Activated CD4-positive, alpha-beta T cell treated with anti-CD3 and anti-CD28 coated beads, Interleukin-2, amount 50 U/mL, for 4 hours (primary cell): ENCODE measurements around the gene PRR22.
A peak's percentile ranks its signal among the peaks of the same experiment; 100 is the strongest.

Experiments
- DNase-seq, 2 experiments: peaks; one replicate each; pipeline ENCODE4 v3.0.0-alpha.2; 2020

PRR22 gene

DNA sequence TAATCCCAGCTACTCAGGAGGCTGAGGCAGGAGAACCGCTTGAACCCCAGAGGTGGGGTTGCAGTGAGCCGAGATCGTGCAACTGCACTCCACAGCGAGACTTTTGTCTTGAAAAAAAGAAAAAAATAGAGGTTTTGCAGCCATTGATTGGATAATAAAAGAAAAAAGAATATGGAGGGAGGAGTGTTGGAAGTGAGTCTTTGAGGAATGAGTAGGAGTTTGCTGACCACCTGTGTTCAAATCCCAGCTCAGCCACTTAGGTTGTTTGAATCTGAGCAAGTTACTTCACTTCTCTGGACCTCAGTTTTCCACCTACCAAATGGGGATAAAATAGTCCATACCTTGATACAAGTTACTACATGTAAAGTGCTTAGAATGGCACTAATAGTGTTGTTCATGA lies 26.6 kb upstream of the PRR22 start:
- no peak for DNase-seq

DNA sequence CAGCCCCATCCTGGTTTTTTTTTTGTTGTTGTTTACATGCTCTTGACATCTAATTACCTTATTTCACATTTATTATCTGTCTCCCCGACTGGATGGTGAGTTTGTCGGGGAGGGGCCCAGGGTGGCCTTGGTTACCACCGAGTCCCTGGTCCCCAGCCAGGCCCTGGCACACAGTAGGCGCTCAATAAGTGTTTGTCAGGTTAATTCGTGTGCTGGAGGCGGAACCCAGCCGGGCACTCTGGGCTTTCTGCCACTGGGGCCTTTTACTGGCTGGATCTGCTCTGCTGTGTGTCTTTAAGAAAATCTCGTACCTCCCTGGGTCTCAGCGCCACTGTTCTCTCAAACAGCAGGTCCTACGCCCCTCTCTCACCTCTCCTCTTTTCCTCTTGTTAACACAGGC lies 24.9 kb upstream of the PRR22 start:
- DNase-seq, result no peak

DNA sequence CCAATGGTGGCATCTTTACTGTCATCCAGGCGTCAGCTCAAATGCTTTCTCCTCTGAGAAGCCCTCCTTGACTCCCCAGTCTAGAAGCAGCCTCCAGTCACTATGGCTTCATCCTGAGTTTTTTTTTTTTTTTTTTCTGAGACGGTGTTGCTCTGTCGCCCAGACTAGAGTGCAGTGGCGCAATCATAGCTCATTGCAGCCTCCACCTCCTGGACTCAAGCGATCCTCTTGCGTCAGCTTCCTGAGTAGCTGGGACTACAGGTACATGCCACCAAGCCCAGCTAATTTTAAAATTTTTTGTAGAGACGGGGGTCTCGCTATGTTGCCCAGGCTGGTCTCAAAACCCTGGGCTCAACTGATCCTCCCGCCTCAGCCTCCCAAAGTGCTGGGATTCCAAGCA lies 24.5 kb upstream of the PRR22 start:
- DNase-seq, result no peak

DNA sequence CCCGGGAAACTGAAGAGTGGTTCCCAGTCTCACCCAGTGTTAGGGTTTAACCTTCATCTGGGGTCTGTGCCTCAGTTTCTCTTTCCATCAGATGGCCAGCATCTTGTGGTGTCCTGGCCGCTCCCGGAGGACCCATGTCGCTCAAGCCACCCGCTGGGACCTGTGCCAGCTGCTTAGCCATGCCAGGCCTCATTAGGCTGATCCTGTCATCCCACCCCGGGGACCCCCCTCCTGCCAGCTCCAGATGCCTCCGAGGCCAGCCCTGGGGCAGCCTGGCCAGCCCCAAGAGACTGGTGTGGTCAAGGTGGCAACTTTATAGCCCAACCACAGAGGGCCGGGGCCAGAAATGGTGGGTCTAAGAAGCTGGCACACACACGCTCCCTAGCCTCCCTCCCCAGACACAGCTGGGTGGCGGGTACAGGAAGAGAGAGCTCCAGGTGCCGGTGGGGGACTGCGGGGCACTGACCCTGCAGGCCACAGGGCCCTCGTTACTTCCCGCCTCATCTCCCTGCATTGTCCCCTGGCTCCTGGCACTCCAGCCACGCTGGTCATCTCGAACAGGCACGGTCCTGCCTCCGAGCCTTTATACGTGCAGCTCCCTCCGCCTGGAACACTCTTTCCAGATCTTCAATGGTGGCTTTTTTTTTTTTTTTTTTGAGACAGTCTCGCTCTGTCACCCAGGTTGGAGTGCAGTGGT lies 23.7 kb upstream of the PRR22 start:
- no peak for DNase-seq

DNA sequence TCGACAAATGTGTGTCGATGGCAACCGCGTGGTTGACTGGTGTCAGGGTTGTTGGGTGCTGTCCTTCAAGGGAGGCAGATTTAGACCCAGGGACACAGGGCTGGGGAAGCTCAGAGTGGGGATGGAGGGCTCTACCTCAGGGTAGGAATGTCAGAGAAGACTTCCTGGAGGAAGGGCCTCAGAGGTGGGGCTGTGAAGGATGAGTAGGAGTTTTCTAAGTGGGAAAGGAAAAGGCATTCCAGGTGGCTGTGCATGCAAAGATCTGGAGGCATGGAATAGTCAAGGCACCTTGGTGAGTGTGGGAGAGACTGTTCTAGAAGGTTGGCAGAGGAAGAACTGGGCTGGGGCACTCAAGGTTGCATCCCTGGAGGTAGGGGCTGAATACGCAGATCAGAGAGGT lies 22.4 kb upstream of the PRR22 start:
- DNase-seq, result no peak

DNA sequence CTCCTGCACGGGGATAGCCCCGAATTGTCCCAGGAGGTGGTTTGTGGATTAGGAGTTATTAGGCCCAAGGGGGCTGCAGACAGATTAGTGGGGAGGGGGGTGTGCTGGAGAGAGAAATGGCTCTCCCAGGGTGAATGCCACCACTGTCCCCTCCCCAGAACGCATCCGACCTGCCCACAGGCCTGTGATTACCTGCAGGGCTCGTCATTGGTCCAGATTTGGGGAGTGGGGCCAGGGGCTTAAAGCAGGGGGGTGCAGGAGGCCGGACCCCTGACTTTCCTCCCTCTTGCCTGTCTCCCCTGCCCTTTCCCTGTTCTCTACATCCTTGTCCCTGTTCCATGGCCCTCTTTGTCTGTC lies 21.6 kb upstream of the PRR22 start:
- DNase-seq, result no peak

DNA sequence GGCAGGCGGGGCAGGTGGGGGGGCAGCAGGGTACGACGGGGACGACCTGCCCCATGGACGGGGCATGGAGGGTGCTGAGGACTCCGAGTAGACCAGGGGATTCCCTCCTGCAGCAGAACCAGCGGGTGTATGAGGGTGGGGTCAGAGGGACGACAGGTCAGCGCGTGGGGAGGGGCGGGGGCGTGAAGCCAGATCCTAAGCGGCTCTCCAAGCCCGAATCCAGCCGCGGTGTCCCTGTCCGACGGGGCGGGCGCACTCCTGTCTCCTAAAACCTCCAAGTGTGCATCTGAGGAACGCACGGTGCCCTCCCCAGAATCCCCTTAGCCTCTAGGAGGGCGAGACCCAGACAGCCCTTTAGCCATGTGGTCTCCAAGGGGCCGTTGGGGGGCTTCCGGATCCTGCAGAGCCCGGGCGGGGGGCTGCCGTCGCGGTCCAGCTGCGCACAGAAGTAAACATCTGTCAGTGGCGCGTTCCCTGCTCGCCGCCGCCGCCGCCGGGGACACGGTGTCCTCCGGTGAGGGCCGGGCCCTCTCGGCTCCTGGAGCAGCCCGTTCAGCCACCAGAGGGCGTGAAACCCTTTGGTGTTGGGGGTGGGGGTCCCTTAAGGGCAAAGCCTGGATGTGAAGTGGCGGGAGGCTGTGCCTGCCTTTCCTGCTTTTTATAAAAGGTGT lies 21.1 kb upstream of the PRR22 start:
- DNase-seq, result peak; percentile 47 to 59

DNA sequence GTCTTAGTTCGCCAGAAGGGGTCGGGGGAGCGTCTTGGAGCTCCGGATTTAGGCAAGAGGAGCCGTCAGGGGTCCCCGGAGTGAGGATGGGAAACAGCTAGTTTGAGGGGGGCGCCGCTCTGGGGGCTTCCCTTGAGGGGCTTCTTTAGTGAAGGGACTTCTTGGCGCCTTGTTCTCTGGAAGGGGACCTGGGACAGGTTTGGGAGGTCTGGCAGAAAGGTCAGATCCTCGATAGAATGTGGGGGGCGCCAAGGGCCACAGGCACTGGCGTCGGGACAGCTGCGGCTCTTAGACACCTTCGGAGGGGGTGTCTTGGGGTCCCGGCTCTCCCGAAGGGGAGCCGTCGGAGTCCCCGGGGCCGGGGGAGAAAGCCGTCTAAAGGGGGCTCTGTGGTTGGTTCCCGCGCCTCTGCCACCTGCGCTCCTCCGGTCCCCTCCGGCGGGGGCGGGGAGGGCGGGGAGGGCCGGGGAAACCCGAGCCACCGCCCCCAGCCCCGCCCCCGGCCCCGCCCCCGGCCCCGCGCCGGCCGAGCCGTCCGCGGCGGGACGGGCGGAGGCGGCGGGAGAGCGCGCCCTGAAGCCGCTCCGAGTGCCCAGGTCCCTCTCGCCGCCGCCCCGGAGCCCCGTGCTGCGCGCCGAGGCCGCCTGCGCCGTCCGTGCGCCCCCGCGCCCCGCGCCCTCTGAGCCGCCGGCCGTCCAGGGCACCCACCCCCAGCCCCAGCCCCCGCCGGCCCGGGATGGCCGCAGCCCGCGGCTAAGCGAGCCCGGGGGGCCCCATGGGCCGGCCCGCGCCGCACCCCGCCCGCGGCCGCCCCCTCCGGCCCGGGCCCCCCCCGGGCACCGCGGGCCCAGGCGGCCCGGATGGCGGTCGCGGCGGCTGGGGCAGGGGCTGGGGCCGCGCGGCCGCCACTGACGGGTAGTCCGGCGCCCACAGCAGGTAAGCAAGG lies 20.2 kb upstream of the PRR22 start, which contains the start of gene NRTN:
Gene NRTN (plus strand): TSS at position 552 of the 946 bp plus-strand sequence. CDS start 19,099 bp downstream, outside the sequence.
- peak; percentile 31 to 54 for DNase-seq

DNA sequence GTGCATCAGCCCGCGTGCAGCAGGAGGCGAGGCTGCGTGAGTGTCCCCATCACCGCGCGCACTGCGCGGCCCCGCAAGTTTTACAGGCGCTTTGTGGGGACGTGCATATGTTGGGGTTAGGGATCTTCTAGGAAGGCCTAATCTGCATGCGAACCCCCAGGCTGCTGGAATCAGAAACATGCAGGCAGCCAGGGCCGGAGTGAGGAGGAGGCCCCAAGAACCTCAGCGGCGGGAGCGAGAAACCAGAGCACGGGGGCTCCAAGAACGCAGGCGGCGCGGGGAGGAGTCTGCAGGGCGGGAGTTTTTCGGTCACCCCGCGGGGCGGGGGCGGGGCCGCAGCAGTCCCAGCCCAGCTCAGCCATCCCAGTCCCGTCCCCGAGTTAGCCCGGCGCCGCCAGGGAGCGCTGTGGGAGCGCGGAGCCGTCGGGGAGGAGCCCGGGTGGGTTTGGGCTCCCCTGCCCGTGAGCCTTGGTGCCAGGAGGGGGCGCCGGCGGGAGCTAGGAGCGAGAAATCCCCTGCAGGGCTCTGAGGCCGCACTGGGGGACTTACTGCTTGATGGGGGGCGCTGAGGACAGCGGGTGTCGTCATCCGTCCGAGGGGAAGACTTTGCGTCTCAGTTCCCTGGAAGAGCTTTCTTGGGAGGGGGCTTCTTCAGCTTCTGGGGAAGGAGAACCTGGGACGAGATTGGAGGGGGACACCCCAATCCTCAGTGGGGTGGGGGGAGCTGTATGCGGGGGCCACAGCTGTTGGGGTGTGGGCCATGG lies 19.4 kb upstream of the PRR22 start:
- peak; percentile 88 to 89 for DNase-seq

DNA sequence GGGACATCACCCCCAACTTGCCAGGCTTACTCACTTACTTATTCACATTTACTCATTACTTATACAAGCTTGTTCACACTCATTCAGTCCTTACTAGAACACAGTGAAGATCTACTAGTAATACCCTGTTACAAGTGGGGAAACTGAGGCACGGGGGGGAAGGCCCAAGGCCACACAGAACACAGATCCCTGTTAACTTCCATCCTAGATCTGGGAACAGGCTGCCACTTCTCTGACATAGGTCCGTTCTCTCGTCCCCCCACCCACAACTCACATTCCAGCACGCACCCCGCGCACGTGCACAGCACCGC lies 18.9 kb upstream of the PRR22 start:
- DNase-seq, result no peak

DNA sequence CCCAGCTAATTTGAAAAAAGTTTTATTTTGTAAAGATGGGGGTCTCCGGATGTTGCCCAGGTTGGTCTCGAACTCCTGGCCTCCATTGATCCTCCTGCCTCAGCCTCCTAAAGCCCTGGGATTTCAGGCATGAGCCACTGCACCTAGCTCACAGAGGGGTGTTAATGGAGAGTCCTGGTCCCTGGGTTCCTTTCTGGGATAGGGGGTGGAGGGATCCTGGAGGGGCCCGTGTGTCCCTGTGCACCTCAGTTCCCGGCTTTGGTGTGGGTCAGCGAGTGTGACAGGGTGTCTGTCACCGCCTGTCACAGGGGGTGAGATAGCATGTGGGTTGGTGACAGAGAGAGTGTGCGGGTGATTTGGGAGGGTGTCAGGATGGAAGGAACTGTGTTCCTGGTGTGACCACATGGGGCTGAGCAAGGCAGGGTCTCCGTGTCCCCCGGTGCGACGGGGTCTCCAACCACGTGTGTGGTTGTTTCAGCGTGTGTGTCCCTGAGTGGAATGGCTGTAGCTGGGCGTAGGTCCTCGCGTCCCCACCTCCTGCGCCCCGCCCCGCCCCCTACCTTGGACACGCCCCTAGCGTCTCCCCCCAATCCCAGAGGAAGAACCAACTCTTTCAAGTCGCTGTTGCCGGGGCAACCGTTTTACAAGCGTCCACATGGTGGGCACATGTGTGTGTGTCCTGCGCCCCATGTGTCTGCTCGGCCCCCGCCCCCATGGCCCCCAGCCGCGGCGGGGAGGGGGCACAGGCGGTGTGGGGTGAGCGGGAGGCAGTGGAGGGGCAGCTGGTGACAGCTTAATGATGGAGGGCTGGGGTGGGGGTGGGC lies 17.5 kb upstream of the PRR22 start:
- no peak for DNase-seq

DNA sequence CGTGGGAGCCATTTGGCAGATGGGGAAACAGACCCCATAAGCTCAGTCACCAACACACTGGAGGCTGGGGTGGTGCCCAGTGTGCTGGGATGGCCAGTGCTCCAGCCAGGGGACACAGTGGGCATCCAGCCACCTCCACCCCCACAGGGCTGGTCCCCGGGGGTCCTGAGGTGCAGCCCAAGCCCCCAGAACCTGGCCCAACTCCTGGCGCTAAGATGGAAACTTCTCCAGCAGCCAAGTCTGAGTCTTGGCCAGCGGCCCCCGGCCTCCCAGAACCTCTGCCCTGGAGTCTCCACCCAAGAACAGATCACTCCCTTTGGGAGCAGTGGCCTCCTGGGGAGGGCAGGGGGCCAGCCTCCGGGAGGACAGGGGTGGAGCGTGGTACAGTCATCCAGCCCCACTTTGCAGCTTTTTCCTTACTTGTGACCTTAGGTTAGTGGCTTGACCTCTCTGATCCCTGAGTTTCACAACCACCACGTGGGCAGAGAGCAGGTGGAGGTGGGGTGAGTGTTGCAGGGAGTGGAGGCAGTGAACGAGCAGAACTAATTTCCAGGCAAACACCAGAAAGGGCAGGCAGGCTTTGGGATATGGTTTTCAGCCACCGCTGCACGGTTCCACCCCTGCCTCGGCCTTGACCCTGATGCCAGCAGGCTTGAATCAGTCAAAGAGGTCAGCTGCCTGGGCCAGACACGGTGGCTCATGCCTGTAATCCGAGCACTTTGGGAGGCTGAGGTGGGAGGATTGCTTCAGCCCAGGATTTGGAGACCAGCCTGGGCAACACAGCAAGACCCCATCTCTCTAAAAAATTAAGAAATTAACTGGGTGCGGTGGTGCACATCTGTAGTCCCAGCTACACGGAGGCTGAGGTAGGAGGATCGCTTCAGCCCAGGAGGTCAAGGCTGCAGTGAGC lies 16.1 kb upstream of the PRR22 start:
- DNase-seq, result no peak

DNA sequence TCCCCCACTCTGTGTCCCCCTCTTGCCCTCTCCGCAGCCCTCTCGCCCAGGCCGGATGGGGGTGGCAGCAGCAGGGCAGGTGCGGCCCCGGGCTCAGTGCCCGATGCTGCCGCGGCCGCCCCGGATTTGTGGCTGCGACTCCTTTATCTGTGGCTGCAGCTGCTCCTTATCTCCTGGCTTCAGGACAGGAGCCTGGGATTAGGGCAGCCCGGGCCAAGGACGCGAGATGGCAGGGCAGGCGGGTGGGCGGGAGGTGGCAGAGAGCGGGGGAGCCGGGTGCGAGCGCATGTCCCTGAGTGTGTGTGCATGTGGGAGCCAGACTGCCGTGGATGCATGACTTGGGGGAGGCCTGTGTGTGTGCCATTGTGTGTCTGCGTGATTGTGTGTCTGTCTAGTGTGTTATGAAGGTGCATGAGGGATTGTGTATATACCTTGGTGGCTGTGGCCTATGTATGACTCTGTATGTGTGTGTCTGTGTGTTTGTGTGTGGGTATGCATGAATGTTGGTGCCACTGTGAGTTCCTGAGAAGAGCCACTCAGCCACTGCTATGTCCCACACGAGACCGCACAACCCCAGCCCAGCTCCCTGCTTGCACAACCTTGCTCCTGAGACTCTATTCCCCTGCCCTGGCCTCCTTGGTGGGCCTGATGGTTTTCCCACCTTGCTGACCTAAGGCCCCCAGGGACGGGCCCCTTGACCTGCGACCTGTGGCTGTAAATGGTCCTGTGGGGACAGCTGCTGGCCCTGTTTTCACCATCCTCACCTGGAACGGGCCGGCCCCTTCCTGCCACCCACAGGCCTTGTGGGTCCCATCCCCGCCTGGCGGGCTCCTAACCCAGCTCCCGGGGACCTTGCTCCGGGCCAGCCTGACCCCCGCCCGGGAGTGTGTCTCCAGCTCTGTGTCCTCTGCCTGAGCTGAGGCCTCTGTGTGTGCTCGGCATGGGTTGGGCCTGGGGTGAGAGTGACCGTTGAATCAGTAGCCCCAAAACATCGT lies 15.0 kb upstream of the PRR22 start:
- DNase-seq, result no peak

DNA sequence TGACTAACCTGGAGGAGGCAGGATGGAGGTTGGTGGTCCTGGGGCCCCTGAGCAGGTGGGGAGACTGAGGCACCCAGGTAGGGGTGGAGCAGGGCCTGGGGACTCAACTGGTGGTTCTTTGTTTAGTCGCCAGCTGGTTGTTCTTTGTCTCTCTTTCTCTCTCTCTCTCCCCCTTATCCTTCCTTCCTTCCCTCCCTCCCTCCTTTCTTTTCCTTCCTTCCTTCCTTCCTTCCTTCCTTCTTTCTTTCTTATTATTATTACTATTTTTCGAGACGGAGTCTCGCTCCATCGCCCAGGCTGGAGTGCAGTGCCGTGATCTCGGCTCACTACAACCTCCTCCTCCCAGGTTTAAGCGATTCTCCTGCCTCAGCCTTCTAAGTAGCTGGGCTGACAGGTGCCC lies 13.7 kb upstream of the PRR22 start:
- no peak for DNase-seq

DNA sequence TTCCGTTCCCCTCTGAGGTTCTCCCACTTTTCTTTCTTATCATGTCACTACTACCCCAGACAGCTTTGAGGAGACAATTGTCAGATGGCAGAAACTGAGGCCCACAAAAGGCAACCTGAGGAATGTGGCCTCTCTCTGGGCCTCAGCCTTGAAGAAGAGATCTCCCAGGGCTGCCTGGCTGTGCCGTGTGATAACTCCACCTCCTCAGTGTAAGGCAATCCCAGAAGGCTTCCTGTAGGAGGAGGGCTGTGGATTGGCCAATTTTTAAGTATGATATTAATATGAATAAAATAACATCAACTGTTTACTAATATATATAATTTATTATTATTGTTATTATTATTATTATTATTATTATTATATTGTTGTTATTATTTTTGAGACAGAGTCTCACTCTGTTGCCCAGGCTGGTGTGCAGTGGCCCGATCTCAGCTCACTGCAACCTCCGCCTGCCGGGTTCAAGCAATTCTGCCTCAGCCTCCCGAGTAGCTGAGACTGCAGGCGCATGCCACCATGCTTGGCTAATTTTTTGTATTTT lies 10.9 kb upstream of the PRR22 start:
- no peak for DNase-seq

DNA sequence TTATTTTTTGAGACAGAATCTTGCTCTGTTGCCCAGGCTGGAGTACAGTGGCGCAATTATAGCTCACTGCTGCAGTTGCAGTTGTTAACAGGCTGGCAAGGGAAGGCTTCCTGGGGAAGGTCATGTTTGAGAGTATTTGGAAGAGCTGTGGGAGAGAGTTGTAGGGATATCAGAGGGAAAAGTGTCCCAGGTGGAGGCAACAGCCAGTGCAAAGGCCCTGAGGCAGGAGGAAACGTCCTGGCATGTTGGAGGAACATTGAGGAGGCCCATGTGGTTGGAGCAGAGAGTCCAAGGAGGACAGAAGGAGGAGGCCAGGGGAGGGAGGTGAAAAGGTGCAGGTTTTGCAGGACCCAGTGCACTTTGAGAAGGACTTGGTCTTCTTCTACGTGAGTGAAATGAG lies 8.6 kb upstream of the PRR22 start:
- no peak for DNase-seq

DNA sequence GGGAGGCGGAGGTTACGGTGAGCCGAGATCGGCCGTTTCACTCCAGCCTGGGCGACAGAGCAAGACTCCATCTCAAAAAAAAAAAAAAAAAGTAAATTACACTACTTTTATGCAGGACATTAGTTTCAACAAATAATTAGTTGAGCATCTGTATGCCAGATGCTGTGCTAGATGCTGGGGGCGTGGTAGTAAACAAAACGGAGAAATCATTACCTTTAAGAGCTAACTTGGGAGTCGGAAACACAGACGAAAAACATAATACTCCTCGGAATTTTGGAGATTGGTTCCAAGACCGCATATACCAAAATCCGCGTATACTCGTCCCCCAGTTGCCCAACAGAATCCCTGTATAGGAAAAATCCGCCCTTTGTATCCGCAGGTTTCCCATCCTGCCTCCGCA lies 7.7 kb upstream of the PRR22 start:
- no peak for DNase-seq

DNA sequence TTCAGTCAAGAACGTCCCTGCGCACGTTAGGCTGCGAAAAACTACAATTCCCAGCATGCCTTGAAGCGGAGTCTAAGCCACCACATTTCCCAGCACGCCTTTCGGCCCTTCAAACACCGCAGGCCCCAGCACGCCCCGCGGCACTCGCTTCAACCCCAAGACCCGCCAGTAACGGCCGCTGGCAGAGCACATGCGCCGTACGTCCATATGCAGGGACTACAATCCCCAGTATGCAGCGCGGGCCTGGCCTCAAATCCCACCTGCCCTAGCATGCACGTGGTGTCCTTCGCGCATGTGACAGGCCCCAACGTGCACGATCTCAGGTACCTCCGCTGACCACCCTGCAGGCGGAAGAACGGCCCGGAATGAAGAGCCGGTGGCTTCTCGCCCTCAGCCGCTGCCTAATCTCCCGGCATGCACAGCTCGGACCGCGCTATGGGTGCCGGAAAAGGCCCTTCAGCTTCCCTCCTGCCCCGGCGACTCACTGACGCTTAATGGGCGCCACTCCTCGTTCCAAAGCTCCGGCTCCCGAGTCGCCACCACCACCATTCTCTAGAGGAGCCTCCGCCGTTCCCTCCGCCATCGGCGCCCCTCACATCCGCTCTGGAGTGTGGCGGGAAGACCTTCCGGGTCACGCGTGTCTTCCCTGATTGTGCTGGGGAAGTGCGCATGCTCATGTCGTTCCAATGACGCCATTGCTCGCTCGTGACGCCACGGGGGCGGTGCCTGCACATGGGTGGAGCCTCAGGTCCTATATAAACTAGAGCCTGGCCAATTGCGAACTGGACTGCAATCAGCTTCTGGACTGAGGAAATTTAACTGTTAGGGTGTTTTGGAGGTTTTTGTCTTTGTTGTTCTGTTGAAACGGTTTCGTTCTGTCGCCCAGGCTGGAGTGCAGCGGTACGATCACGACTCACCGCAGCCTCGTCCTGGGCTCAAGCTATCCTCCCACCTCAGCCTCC lies 6.3 kb upstream of the PRR22 start, which contains the start of gene DUS3L:
Gene DUS3L (minus strand): TSS at position 605 of the 962 bp plus-strand sequence. CDS start 22 bp downstream, at position 583.
- DNase-seq, result peak; percentile 94
